Pancreas (tissue), 10 donors: ENCODE data around the gene ABR. TPM values are rescaled to one million over a fixed set of nuclear protein-coding genes. Genes with fewer than 3 reads are reported as not detected.

Experiments
- ATAC-seq, 4 donors: fragments of 200-7000 bp; cut with Tn5 transposase; one replicate each; pipeline versions ENCODE4 v1.8.0 to v1.9.1; 2020; ENCODE audit warnings: mild to moderate bottlenecking in 4 of 4, moderate library complexity in 4 of 4
- DNase-seq, 6 donors: peaks; one replicate each; pipeline ENCODE4 v3.0.0-alpha.2; 2020
- FAIRE-seq: peaks from 2 replicates; lab custom pipeline; 2012; peaks lifted over from hg19 to GRCh38; lab: Jason Lieb, UNC
- H3K27ac ChIP-seq, 4 donors: fragments of 200-600 bp; sonication (generic); 1 replicate in 3 of 4; 2 replicates in 1 of 4; pipeline versions ENCODE4 v1.5.0 to v1.8.0; 2020
- H3K27me3 ChIP-seq, 4 donors: fragments of 200-600 bp; one replicate each; pipeline ENCODE4 v1.8.0; 2021
- H3K36me3 ChIP-seq, 3 donors: fragments of 200-600 bp; sonication (generic) in 1 of 3; one replicate each; pipeline versions ENCODE4 v1.5.0 to v1.8.0; 2020 to 2021
- H3K4me1 ChIP-seq, 3 donors: fragments of 200-600 bp; one replicate each; pipeline ENCODE4 v1.8.0; 2021
- H3K4me3 ChIP-seq, 4 donors: fragments of 200-600 bp; sonication (generic) in 2 of 4; one replicate each; pipeline versions ENCODE4 v1.5.0 to v1.8.0; 2020 to 2021
- H3K9me3 ChIP-seq, 4 donors: fragments of 200-600 bp; one replicate each; pipeline ENCODE4 v1.8.0; 2021
- WGBS, 2 donors: extraction: QIAGEN DNeasy Blood & Tissue Kit; methylation state at CpG; one replicate each; pipeline ENCODE4 v1.1.7; 2013; 5-methylcytosine and 5-hydroxymethylcytosine counted together
- intact Hi-C, 3 donors: fragments of 100-400 bp; cut with DNase I; formaldehyde crosslinking; loops; one replicate each; pipeline versions ENCODE4 v1.11.1 to v1.14.2; 2022
- polyA plus RNA-seq, 2 donors: library from polyadenylated mRNA; stranded (reverse); fragments of 200-250 nt; gene quantifications; one replicate each; pipeline ENCODE4 v1.2.3, GENCODE V29; 2013
- total RNA-seq, 6 donors: library from RNA; stranded (reverse); fragmentation: NEBNext Ultra II Directional in 4 of 6; extraction: Animal tissue kit (Norgen Biotek cat#: 25700) in 4 of 6; gene quantifications; one replicate each; pipeline versions ENCODE4 v1.2.1 to v1.2.4, GENCODE V29; 2021 to 2023
- TF ChIP-seq, protein P1 (sequence below), 4 donors: fragments of 200-600 bp; sonication (generic) in 3 of 4; IDR thresholded peaks; one replicate each; pipeline versions ENCODE4 v1.5.0 to v1.8.0; 2021; ENCODE audit warnings: antibody characterized with exemption in 4 of 4
- donor health status: healthy with polysubstance abuse.
- donor health status: DM: no; HTN: no; CAD: no; lungs with moderate emphysema.
- donor health status: DM: no; HTN: no; CAD: no.
- donor health status: control.
- donor health status: control.
- donor health status: Bipolar disorder and iron deficiency.
- donor health status: DM: yes; HTN: yes; CAD: no.
- donor health status: DM: no; HTN: no; CAD: no.
- donor health status: DM: no; HTN: no; CAD: no.
- donor health status: DM: yes; HTN: yes; CAD: no.

Gene ABR
- total and polyA plus RNA-seq, 8 donors: 15.4 to 65.7 (median 28.4) TPM

DNA sequence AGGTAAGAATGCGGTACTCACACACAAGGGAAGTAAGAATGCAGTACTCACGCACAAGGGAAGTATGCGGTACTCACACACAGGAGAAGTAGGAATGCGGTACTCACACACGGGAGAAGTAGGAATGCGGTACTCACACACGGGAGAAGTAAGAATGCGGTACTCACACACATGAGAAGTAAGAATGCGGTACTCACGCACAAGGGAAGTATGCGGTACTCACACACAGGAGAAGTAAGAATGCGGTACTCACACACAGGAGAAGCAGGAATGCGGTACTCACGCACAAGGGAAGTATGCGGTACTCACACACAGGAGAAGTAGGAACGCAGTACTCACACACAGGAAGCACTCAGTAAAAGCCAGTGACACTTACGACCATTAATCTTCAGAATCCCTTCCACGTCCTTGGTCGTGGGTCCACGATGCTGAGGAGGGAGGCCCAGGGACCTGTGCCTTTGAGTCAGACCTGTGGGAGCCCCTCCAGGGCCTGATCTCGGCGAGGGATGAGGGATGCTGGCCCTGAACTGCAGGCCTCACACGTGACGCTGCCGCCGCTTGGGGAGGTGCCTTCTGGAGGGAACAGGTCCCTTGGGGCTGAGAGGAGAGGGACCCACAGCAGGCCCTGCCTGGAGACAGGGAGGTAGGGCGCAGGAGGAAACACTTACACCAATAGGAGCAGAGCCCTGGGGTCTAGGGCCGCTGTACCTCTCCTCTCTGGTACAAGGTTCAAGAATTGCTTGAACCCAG lies 20.2 kb downstream of the ABR start:
- Histone ChIP-seq H3K27me3 (no peaks in the 10 kb centered on the region), H3K36me3 (no peaks in the 10 kb centered on the region), H3K9me3 (no peaks in the 10 kb centered on the region), H3K4me3 (no peak overlapping the region), H3K27ac (no peak overlapping the region), H3K4me1 (no peaks in the 10 kb centered on the region)
- 75 to 81% methylated on average over 26 to 28 of the region's 28 CpGs for WGBS, 2 donors
- DNase-seq (no peak), FAIRE-seq (no peak), ATAC-seq (no peak)
- TF ChIP-seq, protein P1, sequence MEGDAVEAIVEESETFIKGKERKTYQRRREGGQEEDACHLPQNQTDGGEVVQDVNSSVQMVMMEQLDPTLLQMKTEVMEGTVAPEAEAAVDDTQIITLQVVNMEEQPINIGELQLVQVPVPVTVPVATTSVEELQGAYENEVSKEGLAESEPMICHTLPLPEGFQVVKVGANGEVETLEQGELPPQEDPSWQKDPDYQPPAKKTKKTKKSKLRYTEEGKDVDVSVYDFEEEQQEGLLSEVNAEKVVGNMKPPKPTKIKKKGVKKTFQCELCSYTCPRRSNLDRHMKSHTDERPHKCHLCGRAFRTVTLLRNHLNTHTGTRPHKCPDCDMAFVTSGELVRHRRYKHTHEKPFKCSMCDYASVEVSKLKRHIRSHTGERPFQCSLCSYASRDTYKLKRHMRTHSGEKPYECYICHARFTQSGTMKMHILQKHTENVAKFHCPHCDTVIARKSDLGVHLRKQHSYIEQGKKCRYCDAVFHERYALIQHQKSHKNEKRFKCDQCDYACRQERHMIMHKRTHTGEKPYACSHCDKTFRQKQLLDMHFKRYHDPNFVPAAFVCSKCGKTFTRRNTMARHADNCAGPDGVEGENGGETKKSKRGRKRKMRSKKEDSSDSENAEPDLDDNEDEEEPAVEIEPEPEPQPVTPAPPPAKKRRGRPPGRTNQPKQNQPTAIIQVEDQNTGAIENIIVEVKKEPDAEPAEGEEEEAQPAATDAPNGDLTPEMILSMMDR (IDR thresholded peaks at IDR 0.05): no peak
- intact Hi-C loops: no loop called here

DNA sequence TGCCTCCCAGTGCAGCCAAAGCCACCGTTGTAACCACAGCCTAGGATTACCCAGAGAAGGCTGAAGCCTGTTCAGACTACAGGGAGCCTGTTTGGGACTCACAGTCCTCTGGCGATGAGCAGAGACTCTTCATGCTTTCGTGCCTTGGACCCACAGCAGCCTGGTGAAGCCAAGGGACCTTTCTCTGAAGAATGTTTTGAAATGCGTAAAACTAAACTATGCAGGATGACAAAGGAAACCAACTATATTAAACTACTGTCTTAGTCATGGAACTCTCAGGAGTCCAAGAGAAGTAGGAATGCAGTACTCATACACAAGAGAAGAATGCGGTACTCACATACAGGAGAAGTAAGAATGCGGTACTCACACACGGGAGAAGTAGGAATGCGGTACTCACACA lies 20.9 kb downstream of the ABR start:
- no peaks in the 10 kb centered on the region for H3K27me3 ChIP-seq
- no peak for ATAC-seq
- FAIRE-seq: no peak
- no peak overlapping the region for H3K4me3 ChIP-seq
- intact Hi-C loops: no loop called here
- H3K36me3 ChIP-seq: no peaks in the 10 kb centered on the region
- TF ChIP-seq, protein P1 (IDR thresholded peaks at IDR 0.05): no peak
- H3K27ac ChIP-seq: no peak overlapping the region
- 76 to 88% methylated on average over 8 of the region's 8 CpGs for WGBS, 2 donors
- no peaks in the 10 kb centered on the region for H3K4me1 ChIP-seq
- H3K9me3 ChIP-seq: no peaks in the 10 kb centered on the region
- no peak for DNase-seq

DNA sequence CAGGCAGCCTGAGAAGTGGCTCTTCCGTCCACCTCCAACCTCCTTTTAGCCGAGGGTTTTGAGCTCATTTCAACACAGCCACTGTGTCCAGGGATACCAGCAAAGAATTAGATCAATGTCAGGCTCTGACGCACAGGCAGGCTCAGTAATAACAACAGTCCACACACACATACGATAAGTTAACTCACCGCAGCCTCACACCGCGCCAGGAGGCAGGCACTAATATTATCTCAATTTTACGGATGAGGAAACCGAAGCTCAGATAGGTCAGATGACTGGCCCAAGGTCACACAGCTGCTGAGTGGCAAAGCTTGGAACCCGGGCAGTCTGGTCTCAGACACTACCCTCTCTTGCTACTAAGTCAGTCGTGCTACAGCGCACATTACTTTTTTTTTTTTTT lies 22.9 kb downstream of the ABR start:
- FAIRE-seq: no peak
- no peak overlapping the region for H3K4me3 ChIP-seq

DNA sequence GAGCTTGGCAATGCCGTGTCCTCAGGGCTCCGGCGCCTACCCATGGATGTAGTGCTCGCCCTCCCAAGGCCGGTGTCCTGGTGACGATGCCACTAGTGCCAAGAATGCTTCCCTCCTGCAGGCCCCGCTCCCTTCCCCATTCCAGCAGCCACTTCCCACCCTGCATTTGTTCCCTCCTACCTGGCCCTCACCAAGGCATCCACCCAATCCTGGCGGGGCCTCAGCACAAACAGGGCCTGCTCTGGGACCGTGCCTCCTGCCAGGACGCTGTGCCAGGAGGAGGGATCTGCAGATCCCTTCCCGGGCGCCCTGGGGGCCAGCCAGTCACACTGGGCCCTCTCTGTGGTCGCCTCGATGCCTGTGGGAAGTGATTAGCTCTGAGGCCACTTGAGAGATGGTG lies 25.1 kb downstream of the ABR start:
- intact Hi-C loops: no loop called here
- 63 to 75% methylated on average over 14 of the region's 14 CpGs for WGBS, 2 donors
- no peaks in the 10 kb centered on the region for H3K9me3 ChIP-seq
- DNase-seq (no peak), ATAC-seq (no peak), FAIRE-seq (no peak)
- no peaks in the 10 kb centered on the region for H3K36me3 ChIP-seq
- H3K4me1 ChIP-seq: no peaks in the 10 kb centered on the region
- H3K27ac ChIP-seq: no peak overlapping the region
- H3K4me3 ChIP-seq: no peak overlapping the region
- no peaks in the 10 kb centered on the region for H3K27me3 ChIP-seq
- TF ChIP-seq, protein P1 (IDR thresholded peaks at IDR 0.05): no peak

More for the DNA sequence above, 22.9 kb downstream of the ABR start:
- ATAC-seq (no peak), DNase-seq (no peak)
- H3K4me1 ChIP-seq: no peaks in the 10 kb centered on the region
- TF ChIP-seq, protein P1 (IDR thresholded peaks at IDR 0.05): no peak
- no peaks in the 10 kb centered on the region for H3K36me3 ChIP-seq
- no peaks in the 10 kb centered on the region for H3K27me3 ChIP-seq
- no peak overlapping the region for H3K27ac ChIP-seq
- H3K9me3 ChIP-seq: no peaks in the 10 kb centered on the region
- WGBS, 2 donors: 64 to 81% methylated on average over 12 of the region's 12 CpGs
- intact Hi-C loops: no loop called here
